Measurements from ENCODE around the gene PCSK6. TPM values are rescaled to one million over a fixed set of nuclear protein-coding genes. Genes with fewer than 3 reads are reported as not detected.

The PCSK6 gene
- polyA plus RNA-seq, 1 donor from 2014 or later, result 1.1 TPM

DNA sequence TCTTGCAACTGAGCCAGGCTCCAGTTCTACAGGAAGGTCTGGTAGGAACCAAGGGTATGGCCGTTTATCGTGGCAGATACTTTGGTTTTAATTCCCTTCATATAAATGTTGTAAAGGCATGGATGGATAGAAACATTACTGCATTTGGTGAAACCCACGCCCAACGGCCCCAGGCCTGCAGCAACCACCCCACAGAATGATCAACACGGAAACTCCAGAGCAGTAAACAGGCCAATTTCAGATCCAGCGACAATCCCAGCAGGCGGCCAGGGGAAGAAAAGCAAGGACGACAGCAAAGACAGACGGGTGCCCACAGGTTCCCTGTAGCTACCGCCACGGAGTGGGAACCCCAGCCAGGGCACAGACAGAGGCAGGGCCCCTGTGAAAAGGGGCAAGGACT lies 32.6 kb upstream of the PCSK6 start:
- no peak overlapping the region for H3K27ac ChIP-seq (ENCODE audit: low read length)
- no peak overlapping the region for H3K9ac ChIP-seq (ENCODE audit: low read length)

DNA sequence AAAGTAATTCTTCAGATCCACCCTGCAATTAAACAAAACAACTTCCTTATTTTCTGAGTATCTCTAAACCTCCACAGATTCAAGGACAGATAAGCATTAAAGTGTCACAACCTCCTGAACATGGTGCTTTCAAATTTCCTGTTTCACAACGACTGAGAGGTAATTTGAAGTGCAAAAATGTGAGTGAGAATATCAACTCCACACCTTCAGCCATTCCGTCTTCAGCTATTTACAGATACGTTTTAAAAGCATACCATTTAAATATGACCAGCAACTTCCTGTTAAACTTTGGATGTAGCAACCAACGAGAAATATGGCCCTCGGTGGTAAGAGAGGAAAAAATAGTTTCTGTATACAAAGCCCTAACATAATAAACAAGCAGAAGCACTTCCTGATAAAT lies 32.1 kb upstream of the PCSK6 start:
- Histone ChIP-seq H4K20me1 (ENCODE audit: insufficient read depth) (no peaks in the 10 kb centered on the region), H2AFZ (ENCODE audit: low read depth, low read length) (no peak overlapping the region), H3K4me3 (ENCODE audit: low read length) (no peak overlapping the region), H3K9ac (ENCODE audit: low read length) (no peak overlapping the region), H3K79me2 (replicated peaks; ENCODE audit: insufficient read depth, low read length) (no peaks in the 10 kb centered on the region), H3K36me3 (ENCODE audit: insufficient read depth, low read length) (no peaks in the 10 kb centered on the region), H3K9me3 (ENCODE audit: low read length) (no peaks in the 10 kb centered on the region), H3F3A (ENCODE audit: insufficient read depth, low read length, poor library complexity, severe bottlenecking) (no peaks in the 10 kb centered on the region), H3K27me3 (ENCODE audit: insufficient read depth, low read depth, low read length) (no peaks in the 10 kb centered on the region), H3K9me2 (ENCODE audit: insufficient read depth, low read length) (no peaks in the 10 kb centered on the region), H3K4me2 (ENCODE audit: low read length) (no peak overlapping the region), H3K27ac (ENCODE audit: low read length) (no peak overlapping the region)
- TF ChIP-seq, protein P1, sequence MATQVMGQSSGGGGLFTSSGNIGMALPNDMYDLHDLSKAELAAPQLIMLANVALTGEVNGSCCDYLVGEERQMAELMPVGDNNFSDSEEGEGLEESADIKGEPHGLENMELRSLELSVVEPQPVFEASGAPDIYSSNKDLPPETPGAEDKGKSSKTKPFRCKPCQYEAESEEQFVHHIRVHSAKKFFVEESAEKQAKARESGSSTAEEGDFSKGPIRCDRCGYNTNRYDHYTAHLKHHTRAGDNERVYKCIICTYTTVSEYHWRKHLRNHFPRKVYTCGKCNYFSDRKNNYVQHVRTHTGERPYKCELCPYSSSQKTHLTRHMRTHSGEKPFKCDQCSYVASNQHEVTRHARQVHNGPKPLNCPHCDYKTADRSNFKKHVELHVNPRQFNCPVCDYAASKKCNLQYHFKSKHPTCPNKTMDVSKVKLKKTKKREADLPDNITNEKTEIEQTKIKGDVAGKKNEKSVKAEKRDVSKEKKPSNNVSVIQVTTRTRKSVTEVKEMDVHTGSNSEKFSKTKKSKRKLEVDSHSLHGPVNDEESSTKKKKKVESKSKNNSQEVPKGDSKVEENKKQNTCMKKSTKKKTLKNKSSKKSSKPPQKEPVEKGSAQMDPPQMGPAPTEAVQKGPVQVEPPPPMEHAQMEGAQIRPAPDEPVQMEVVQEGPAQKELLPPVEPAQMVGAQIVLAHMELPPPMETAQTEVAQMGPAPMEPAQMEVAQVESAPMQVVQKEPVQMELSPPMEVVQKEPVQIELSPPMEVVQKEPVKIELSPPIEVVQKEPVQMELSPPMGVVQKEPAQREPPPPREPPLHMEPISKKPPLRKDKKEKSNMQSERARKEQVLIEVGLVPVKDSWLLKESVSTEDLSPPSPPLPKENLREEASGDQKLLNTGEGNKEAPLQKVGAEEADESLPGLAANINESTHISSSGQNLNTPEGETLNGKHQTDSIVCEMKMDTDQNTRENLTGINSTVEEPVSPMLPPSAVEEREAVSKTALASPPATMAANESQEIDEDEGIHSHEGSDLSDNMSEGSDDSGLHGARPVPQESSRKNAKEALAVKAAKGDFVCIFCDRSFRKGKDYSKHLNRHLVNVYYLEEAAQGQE (IDR thresholded peaks at IDR 0.05; ENCODE audit: borderline replicate concordance), result no peak
- no peak for TF ChIP-seq EP300 (conservative IDR thresholded peaks at IDR 0.05; ENCODE audit: poor library complexity, severe bottlenecking)
- TF ChIP-seq, protein P2, sequence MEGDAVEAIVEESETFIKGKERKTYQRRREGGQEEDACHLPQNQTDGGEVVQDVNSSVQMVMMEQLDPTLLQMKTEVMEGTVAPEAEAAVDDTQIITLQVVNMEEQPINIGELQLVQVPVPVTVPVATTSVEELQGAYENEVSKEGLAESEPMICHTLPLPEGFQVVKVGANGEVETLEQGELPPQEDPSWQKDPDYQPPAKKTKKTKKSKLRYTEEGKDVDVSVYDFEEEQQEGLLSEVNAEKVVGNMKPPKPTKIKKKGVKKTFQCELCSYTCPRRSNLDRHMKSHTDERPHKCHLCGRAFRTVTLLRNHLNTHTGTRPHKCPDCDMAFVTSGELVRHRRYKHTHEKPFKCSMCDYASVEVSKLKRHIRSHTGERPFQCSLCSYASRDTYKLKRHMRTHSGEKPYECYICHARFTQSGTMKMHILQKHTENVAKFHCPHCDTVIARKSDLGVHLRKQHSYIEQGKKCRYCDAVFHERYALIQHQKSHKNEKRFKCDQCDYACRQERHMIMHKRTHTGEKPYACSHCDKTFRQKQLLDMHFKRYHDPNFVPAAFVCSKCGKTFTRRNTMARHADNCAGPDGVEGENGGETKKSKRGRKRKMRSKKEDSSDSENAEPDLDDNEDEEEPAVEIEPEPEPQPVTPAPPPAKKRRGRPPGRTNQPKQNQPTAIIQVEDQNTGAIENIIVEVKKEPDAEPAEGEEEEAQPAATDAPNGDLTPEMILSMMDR (IDR thresholded peaks at IDR 0.05; ENCODE audit: poor library complexity, severe bottlenecking), result no peak
- TF ChIP-seq RAD21 (conservative IDR thresholded peaks at IDR 0.05), result no peak
- TF ChIP-seq SMC3 (conservative IDR thresholded peaks at IDR 0.05; ENCODE audit: poor library complexity), result no peak
- TF ChIP-seq EZH2 (IDR thresholded peaks at IDR 0.05; ENCODE audit: borderline replicate concordance, insufficient read depth, low read length, poor library complexity, severe bottlenecking), result no peak
- no peak for TF ChIP-seq MXI1 (conservative IDR thresholded peaks at IDR 0.05; ENCODE audit: poor library complexity, severe bottlenecking)
- no peak for TF ChIP-seq TAF1 (IDR thresholded peaks at IDR 0.05; ENCODE audit: low read depth)
- TF ChIP-seq POLR2AphosphoS5 (IDR thresholded peaks at IDR 0.05), result no peak

More for the DNA sequence above, 32.6 kb upstream of the PCSK6 start:
- Histone ChIP-seq H3K79me2 (replicated peaks; ENCODE audit: insufficient read depth, low read length) (no peaks in the 10 kb centered on the region), H4K20me1 (ENCODE audit: insufficient read depth) (no peaks in the 10 kb centered on the region), H3K4me2 (ENCODE audit: low read length) (no peak overlapping the region), H3K4me3 (ENCODE audit: low read length) (no peak overlapping the region), H3K9me3 (ENCODE audit: low read length) (no peaks in the 10 kb centered on the region), H2AFZ (ENCODE audit: low read depth, low read length) (no peak overlapping the region), H3F3A (ENCODE audit: insufficient read depth, low read length, poor library complexity, severe bottlenecking) (no peaks in the 10 kb centered on the region), H3K36me3 (ENCODE audit: insufficient read depth, low read length) (no peaks in the 10 kb centered on the region), H3K27me3 (ENCODE audit: insufficient read depth, low read depth, low read length) (no peaks in the 10 kb centered on the region), H3K9me2 (ENCODE audit: insufficient read depth, low read length) (no peaks in the 10 kb centered on the region)
- no peak for TF ChIP-seq POLR2AphosphoS5 (IDR thresholded peaks at IDR 0.05)
- TF ChIP-seq EP300 (conservative IDR thresholded peaks at IDR 0.05; ENCODE audit: poor library complexity, severe bottlenecking), result no peak
- no peak for TF ChIP-seq RAD21 (conservative IDR thresholded peaks at IDR 0.05)
- no peak for TF ChIP-seq MXI1 (conservative IDR thresholded peaks at IDR 0.05; ENCODE audit: poor library complexity, severe bottlenecking)
- no peak for TF ChIP-seq EZH2 (IDR thresholded peaks at IDR 0.05; ENCODE audit: borderline replicate concordance, insufficient read depth, low read length, poor library complexity, severe bottlenecking)
- no peak for TF ChIP-seq TAF1 (IDR thresholded peaks at IDR 0.05; ENCODE audit: low read depth)
- TF ChIP-seq, protein P2 (IDR thresholded peaks at IDR 0.05; ENCODE audit: poor library complexity, severe bottlenecking), result no peak
- TF ChIP-seq, protein P1 (IDR thresholded peaks at IDR 0.05; ENCODE audit: borderline replicate concordance), result no peak
- no peak for TF ChIP-seq SMC3 (conservative IDR thresholded peaks at IDR 0.05; ENCODE audit: poor library complexity)

Measured in neural cell (in vitro differentiated cells).